Natural killer cell (primary cell): ENCODE data around the gene CTSH. TPM values are rescaled to one million over a fixed set of nuclear protein-coding genes. Genes with fewer than 3 reads are reported as not detected.

Source experiments
- ATAC-seq, 3 donors: fragments of 150-1000 bp in 2 of 3; fragments of 200-7000 bp in 1 of 3; cut with Tn5 transposase; 1 replicate in 1 of 3; 2 replicates in 2 of 3; pipeline ENCODE4 v1.10.0; 2021; ENCODE audit warnings: mild to moderate bottlenecking in 2 of 3, moderate library complexity in 2 of 3
- DNase-seq, 2 donors: peaks; one replicate each; pipeline versions ENCODE4 v3.0.0 to v3.0.0-alpha.2; 2013 to 2021; ENCODE audit warnings: mixed read lengths in 1 of 2
- H3K27ac ChIP-seq: one replicate; pipeline ENCODE4 v1.5.1; 2013; ENCODE audit warnings: mild to moderate bottlenecking, low read length
- H3K27me3 ChIP-seq: one replicate; pipeline ENCODE4 v1.6.1; 2013; ENCODE audit warnings: low read length; ENCODE audit not compliant: control insufficient read depth, insufficient read depth
- H3K36me3 ChIP-seq: one replicate; pipeline ENCODE4 v1.6.1; 2013; ENCODE audit warnings: low read length; ENCODE audit not compliant: control insufficient read depth, insufficient read depth
- H3K4me1 ChIP-seq: one replicate; pipeline ENCODE4 v1.6.1; 2013; ENCODE audit warnings: low read length; ENCODE audit not compliant: control insufficient read depth, insufficient read depth
- H3K4me3 ChIP-seq: one replicate; pipeline ENCODE4 v1.5.1; 2013; ENCODE audit warnings: low read length
- H3K9me3 ChIP-seq: one replicate; pipeline ENCODE4 v1.6.1; 2013; ENCODE audit warnings: low read length; ENCODE audit not compliant: control insufficient read depth, insufficient read depth
- H3K27ac Mint-ChIP-seq, 2 donors: one replicate each; pipeline ENCODE4 v1.8.0; 2022; ENCODE audit warnings: mild to moderate bottlenecking in 2 of 2, mixed read lengths in 2 of 2, moderate library complexity in 1 of 2
- H3K27me3 Mint-ChIP-seq, 2 donors: one replicate each; pipeline ENCODE4 v1.8.0; 2022; ENCODE audit warnings: low read depth in 2 of 2, mixed read lengths in 2 of 2
- H3K36me3 Mint-ChIP-seq: one replicate; pipeline ENCODE4 v1.8.0; 2022; ENCODE audit warnings: mixed read lengths
- H3K4me1 Mint-ChIP-seq, 2 donors: one replicate each; pipeline ENCODE4 v1.8.0; 2022; ENCODE audit warnings: mixed read lengths in 2 of 2
- H3K4me3 Mint-ChIP-seq: one replicate; pipeline ENCODE4 v1.8.0; 2022; ENCODE audit warnings: mild to moderate bottlenecking, moderate library complexity, mixed read lengths
- H3K9me3 Mint-ChIP-seq, 2 donors: one replicate each; pipeline ENCODE4 v1.8.0; 2022; ENCODE audit warnings: mixed read lengths in 2 of 2
- CTCF ChIP-seq: fragments of 200-600 bp; IDR thresholded peaks from one replicate; pipeline ENCODE4 v1.8.0; 2022; ENCODE audit warnings: antibody characterized with exemption
- WGBS: methylation state at CpG from one replicate; pipeline ENCODE4 v1.1.7; 2013; ENCODE audit warnings: missing lambda C conversion rate; ENCODE audit not compliant: insufficient coverage; 5-methylcytosine and 5-hydroxymethylcytosine counted together
- intact Hi-C: fragments of 100-400 bp; cut with micrococcal nuclease; formaldehyde crosslinking; loops from one replicate; pipeline ENCODE4 v1.14.2; 2022
- total RNA-seq, 4 donors: library from RNA; stranded (reverse); fragments of 120-200 nt in 1 of 4; gene quantifications; one replicate each; pipeline versions ENCODE4 v1.2.3 to v1.2.4, GENCODE V29; 2013 to 2022

CTSH gene
- total RNA-seq, 3 donors from 2014 or later (not counting 1 experiment from before 2014, with no cell fraction given) = 8.8 to 18.1 (median 9.7) TPM

- Histone ChIP-seq H3K36me3 (no peaks in the 10 kb centered on the region), H3K4me1 (peaks cover 19% of the 10 kb centered on the region), H3K4me3 (no peak overlapping the region), H3K9me3 (no peaks in the 10 kb centered on the region), H3K27ac (no peak overlapping the region), H3K27me3 (no peaks in the 10 kb centered on the region)
- Mint-ChIP-seq H3K4me1 (peaks cover 0 to 6% of the 10 kb centered on the region in 2 donors), H3K4me3 (no peak overlapping the region), H3K27me3 (peaks cover 3 to 22% of the 10 kb centered on the region in 2 donors), H3K27ac (peak overlapping the region in 1 of 2 donors; percentile 67), H3K36me3 (no peaks in the 10 kb centered on the region), H3K9me3 (no peaks in the 10 kb centered on the region)
- no peak for DNase-seq
- intact Hi-C loops = no loop called here
- TF ChIP-seq CTCF = no peak
- 74% methylated on average over 16 of the region's 17 CpGs for WGBS
- ATAC-seq = peak in 2 of 3 donors; percentile 25 to 50
These were observed 47.8 kb upstream of the CTSH start for GRCh38 chr15:78992416-78993256.

- Histone ChIP-seq H3K27me3 (no peaks in the 10 kb centered on the region), H3K4me3 (no peak overlapping the region), H3K27ac (no peak overlapping the region), H3K36me3 (no peaks in the 10 kb centered on the region), H3K4me1 (peaks cover 19% of the 10 kb centered on the region), H3K9me3 (no peaks in the 10 kb centered on the region)
- WGBS = 89% methylated on average over 15 of the region's 15 CpGs
- peaks cover 3 to 23% of the 10 kb centered on the region in 2 donors for H3K27me3 Mint-ChIP-seq
- peaks cover 0 to 6% of the 10 kb centered on the region in 2 donors for H3K4me1 Mint-ChIP-seq
- no peaks in the 10 kb centered on the region for H3K9me3 Mint-ChIP-seq
- no peak overlapping the region for H3K4me3 Mint-ChIP-seq
- DNase-seq = no peak
- intact Hi-C loops = no loop called here
- H3K27ac Mint-ChIP-seq = no peak overlapping the region
- H3K36me3 Mint-ChIP-seq = no peaks in the 10 kb centered on the region
- ATAC-seq = no peak
- no peak for TF ChIP-seq CTCF
These were observed 47.0 kb upstream of the CTSH start for GRCh38 chr15:78991879-78992278.

- H3K27me3 ChIP-seq = no peaks in the 10 kb centered on the region
- peaks cover 0 to 6% of the 10 kb centered on the region in 2 donors for H3K4me1 Mint-ChIP-seq
- peaks cover 3 to 23% of the 10 kb centered on the region in 2 donors for H3K27me3 Mint-ChIP-seq
- no peaks in the 10 kb centered on the region for H3K36me3 ChIP-seq
- no peak for TF ChIP-seq CTCF
- H3K27ac ChIP-seq = no peak overlapping the region
- intact Hi-C loops = no loop called here
- H3K4me3 Mint-ChIP-seq = no peak overlapping the region
- no peaks in the 10 kb centered on the region for H3K9me3 Mint-ChIP-seq
- ATAC-seq (no peak), DNase-seq (no peak)
- H3K36me3 Mint-ChIP-seq = no peaks in the 10 kb centered on the region
- H3K9me3 ChIP-seq = no peaks in the 10 kb centered on the region
- H3K4me1 ChIP-seq = peaks cover 19% of the 10 kb centered on the region
- H3K27ac Mint-ChIP-seq = no peak overlapping the region
- H3K4me3 ChIP-seq = no peak overlapping the region
- 91% methylated on average over 10 of the region's 10 CpGs for WGBS
These were observed 46.6 kb upstream of the CTSH start for GRCh38 chr15:78991476-78991875.
